ENCODE measurements around the gene CNIH2.

Gene CNIH2

DNA sequence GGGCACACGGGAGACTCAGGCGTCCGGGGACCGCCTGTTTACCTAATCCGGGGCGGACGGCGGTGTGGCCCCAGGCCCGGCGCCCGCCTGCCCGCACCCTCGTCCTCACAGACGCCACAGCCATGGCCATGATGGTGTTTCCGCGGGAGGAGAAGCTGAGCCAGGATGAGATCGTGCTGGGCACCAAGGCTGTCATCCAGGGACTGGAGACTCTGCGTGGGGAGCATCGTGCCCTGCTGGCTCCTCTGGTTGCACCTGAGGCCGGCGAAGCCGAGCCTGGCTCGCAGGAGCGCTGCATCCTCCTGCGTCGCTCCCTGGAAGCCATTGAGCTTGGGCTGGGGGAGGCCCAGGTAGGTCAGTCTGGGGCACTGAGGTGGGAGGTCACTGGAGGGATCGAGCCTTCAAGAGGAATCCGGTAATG lies 19.5 kb upstream of the CNIH2 start (continued):
- TF ChIP-seq, protein P1, sequence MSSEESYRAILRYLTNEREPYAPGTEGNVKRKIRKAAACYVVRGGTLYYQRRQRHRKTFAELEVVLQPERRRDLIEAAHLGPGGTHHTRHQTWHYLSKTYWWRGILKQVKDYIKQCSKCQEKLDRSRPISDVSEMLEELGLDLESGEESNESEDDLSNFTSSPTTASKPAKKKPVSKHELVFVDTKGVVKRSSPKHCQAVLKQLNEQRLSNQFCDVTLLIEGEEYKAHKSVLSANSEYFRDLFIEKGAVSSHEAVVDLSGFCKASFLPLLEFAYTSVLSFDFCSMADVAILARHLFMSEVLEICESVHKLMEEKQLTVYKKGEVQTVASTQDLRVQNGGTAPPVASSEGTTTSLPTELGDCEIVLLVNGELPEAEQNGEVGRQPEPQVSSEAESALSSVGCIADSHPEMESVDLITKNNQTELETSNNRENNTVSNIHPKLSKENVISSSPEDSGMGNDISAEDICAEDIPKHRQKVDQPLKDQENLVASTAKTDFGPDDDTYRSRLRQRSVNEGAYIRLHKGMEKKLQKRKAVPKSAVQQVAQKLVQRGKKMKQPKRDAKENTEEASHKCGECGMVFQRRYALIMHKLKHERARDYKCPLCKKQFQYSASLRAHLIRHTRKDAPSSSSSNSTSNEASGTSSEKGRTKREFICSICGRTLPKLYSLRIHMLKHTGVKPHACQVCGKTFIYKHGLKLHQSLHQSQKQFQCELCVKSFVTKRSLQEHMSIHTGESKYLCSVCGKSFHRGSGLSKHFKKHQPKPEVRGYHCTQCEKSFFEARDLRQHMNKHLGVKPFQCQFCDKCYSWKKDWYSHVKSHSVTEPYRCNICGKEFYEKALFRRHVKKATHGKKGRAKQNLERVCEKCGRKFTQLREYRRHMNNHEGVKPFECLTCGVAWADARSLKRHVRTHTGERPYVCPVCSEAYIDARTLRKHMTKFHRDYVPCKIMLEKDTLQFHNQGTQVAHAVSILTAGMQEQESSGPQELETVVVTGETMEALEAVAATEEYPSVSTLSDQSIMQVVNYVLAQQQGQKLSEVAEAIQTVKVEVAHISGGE (tag by site-specific recombination; conservative IDR thresholded peaks at IDR 0.05; ENCODE audit: low read depth), result 0 out of 2 replicates have a peak, but pooled peaks have one; percentile 5

DNA sequence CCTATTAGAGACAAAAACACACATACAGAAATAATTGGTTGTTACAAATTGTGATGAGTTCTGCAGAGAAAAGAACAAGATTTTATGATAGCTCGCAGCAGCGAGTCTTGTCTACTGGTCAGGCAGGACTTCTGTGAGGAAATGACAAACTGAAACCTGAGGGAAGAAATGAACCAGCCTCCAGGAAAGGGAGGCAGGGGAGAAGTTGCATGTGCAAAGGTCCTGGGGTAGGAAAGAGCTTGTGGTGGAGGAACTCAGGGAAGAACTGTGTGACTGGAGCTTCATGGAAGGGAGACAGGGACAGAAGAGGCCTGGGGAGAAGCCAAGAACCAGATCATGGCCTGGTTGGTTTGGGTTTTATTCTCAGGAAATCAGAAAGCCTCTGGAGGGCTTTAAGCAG lies 18.8 kb upstream of the CNIH2 start:
- peaks cover 3 to 52% of the 10 kb centered on the region in 2 experiments; a peak in 1 of 3 replicates for H3K36me3 ChIP-seq (ENCODE audit: control insufficient read depth in 2 of 2, insufficient read depth in 1 of 2, low read length in 2 of 2)
- no peaks in the 10 kb centered on the region for H3K4me1 ChIP-seq (ENCODE audit: control insufficient read depth, insufficient read depth, low read length)
- ChIA-PET CTCF (interaction anchor here (0.6 to 1.4 kb wide), 8 partner anchors 11 to 835 kb away, joined by 3 to 6 read pairs (median 4); partner anchors contain the start of genes B4GAT1 and YIF1A), POLR2A (interaction anchor here (0.6 to 1.1 kb wide), 2 partner anchors 9 to 459 kb away, joined by 3 to 8 read pairs; partner anchors contain the start of gene RAB1B)
- peak; percentile 99 for TF ChIP-seq ZNF623 (tag by site-specific recombination; IDR thresholded peaks at IDR 0.05)
- TF ChIP-seq, protein P2, sequence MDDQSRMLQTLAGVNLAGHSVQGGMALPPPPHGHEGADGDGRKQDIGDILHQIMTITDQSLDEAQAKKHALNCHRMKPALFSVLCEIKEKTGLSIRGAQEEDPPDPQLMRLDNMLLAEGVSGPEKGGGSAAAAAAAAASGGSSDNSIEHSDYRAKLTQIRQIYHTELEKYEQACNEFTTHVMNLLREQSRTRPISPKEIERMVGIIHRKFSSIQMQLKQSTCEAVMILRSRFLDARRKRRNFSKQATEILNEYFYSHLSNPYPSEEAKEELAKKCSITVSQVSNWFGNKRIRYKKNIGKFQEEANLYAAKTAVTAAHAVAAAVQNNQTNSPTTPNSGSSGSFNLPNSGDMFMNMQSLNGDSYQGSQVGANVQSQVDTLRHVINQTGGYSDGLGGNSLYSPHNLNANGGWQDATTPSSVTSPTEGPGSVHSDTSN (CRISPR knock-in tag; IDR thresholded peaks at IDR 0.05), result no peak
- no peaks in the 10 kb centered on the region for H3K9me3 ChIP-seq (ENCODE audit: control insufficient read depth, insufficient read depth, low read depth, low read length)
- no peak overlapping the region for H3K4me3 ChIP-seq (ENCODE audit: low read depth, low read length)
- no peak overlapping the region for H3K27ac ChIP-seq (ENCODE audit: extremely low read depth, low read depth, low read length)

DNA sequence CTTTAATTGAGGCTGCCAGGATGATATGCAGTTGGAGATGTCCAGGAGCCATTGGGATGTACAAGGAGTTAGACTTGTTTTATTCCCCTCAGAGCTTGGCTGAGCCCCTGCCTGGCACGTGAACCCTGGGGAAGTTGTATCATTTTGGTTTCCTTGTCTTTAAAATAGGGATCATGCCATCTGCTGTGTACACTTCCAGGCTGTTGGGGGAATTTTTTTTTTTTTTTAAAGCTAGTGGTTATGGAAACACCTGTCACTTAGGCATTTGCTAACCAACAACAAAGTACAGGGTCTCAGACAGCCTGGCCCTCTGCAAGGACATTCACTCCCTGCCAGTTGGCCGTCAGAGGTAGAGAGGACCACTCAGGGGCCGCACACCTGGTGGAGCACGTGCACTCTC lies 18.0 kb upstream of the CNIH2 start:
- ChIA-PET POLR2A (interaction anchor here (1.1 kb wide), 1 partner anchor 8 kb away, joined by 8 read pairs; the partner anchor contains the start of gene RAB1B), CTCF (interaction anchor here (0.6 to 1.3 kb wide), 4 partner anchors 14 to 834 kb away, joined by 3 to 6 read pairs (median 4); no protein-coding TSS in a partner anchor)
- H3K4me3 ChIP-seq (ENCODE audit: low read depth, low read length), result no peak overlapping the region
- TF ChIP-seq, protein P3, sequence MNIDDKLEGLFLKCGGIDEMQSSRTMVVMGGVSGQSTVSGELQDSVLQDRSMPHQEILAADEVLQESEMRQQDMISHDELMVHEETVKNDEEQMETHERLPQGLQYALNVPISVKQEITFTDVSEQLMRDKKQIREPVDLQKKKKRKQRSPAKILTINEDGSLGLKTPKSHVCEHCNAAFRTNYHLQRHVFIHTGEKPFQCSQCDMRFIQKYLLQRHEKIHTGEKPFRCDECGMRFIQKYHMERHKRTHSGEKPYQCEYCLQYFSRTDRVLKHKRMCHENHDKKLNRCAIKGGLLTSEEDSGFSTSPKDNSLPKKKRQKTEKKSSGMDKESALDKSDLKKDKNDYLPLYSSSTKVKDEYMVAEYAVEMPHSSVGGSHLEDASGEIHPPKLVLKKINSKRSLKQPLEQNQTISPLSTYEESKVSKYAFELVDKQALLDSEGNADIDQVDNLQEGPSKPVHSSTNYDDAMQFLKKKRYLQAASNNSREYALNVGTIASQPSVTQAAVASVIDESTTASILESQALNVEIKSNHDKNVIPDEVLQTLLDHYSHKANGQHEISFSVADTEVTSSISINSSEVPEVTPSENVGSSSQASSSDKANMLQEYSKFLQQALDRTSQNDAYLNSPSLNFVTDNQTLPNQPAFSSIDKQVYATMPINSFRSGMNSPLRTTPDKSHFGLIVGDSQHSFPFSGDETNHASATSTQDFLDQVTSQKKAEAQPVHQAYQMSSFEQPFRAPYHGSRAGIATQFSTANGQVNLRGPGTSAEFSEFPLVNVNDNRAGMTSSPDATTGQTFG (tag by site-specific recombination; IDR thresholded peaks at IDR 0.05; ENCODE audit: borderline replicate concordance), result no peak
- TF ChIP-seq ZFHX2 (tag by site-specific recombination; conservative IDR thresholded peaks at IDR 0.05) (no peak), SCRT1 (tag by site-specific recombination; IDR thresholded peaks at IDR 0.05; ENCODE audit: borderline replicate concordance) (no peak), MEIS1 (CRISPR knock-in tag; IDR thresholded peaks at IDR 0.05; ENCODE audit: borderline replicate concordance) (no peak), ZNF133 (tag by site-specific recombination; IDR thresholded peaks at IDR 0.05) (no peak), ZNF10 (tag by site-specific recombination; IDR thresholded peaks at IDR 0.05) (no peak), ZNF514 (tag by site-specific recombination; IDR thresholded peaks at IDR 0.05) (no peak), ZNF830 (tag by site-specific recombination; IDR thresholded peaks at IDR 0.05; ENCODE audit: low read depth) (no peak), FEZF1 (tag by site-specific recombination; IDR thresholded peaks at IDR 0.05) (no peak), ZNF214 (tag by site-specific recombination; IDR thresholded peaks at IDR 0.05; ENCODE audit: borderline replicate concordance) (no peak)
- TF ChIP-seq, protein P4, sequence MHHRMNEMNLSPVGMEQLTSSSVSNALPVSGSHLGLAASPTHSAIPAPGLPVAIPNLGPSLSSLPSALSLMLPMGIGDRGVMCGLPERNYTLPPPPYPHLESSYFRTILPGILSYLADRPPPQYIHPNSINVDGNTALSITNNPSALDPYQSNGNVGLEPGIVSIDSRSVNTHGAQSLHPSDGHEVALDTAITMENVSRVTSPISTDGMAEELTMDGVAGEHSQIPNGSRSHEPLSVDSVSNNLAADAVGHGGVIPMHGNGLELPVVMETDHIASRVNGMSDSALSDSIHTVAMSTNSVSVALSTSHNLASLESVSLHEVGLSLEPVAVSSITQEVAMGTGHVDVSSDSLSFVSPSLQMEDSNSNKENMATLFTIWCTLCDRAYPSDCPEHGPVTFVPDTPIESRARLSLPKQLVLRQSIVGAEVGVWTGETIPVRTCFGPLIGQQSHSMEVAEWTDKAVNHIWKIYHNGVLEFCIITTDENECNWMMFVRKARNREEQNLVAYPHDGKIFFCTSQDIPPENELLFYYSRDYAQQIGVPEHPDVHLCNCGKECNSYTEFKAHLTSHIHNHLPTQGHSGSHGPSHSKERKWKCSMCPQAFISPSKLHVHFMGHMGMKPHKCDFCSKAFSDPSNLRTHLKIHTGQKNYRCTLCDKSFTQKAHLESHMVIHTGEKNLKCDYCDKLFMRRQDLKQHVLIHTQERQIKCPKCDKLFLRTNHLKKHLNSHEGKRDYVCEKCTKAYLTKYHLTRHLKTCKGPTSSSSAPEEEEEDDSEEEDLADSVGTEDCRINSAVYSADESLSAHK (tag by site-specific recombination; IDR thresholded peaks at IDR 0.05), result no peak
- TF ChIP-seq, protein P5, sequence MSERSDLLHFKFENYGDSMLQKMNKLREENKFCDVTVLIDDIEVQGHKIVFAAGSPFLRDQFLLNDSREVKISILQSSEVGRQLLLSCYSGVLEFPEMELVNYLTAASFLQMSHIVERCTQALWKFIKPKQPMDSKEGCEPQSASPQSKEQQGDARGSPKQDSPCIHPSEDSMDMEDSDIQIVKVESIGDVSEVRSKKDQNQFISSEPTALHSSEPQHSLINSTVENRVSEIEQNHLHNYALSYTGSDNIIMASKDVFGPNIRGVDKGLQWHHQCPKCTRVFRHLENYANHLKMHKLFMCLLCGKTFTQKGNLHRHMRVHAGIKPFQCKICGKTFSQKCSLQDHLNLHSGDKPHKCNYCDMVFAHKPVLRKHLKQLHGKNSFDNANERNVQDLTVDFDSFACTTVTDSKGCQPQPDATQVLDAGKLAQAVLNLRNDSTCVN (tag by site-specific recombination; optimal IDR thresholded peaks at IDR 0.05), result no peak
- TF ChIP-seq, protein P6, sequence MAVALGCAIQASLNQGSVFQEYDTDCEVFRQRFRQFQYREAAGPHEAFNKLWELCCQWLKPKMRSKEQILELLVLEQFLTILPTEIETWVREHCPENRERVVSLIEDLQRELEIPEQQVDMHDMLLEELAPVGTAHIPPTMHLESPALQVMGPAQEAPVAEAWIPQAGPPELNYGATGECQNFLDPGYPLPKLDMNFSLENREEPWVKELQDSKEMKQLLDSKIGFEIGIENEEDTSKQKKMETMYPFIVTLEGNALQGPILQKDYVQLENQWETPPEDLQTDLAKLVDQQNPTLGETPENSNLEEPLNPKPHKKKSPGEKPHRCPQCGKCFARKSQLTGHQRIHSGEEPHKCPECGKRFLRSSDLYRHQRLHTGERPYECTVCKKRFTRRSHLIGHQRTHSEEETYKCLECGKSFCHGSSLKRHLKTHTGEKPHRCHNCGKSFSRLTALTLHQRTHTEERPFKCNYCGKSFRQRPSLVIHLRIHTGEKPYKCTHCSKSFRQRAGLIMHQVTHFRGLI (tag by site-specific recombination; IDR thresholded peaks at IDR 0.05), result no peak
- TF ChIP-seq, protein P7, sequence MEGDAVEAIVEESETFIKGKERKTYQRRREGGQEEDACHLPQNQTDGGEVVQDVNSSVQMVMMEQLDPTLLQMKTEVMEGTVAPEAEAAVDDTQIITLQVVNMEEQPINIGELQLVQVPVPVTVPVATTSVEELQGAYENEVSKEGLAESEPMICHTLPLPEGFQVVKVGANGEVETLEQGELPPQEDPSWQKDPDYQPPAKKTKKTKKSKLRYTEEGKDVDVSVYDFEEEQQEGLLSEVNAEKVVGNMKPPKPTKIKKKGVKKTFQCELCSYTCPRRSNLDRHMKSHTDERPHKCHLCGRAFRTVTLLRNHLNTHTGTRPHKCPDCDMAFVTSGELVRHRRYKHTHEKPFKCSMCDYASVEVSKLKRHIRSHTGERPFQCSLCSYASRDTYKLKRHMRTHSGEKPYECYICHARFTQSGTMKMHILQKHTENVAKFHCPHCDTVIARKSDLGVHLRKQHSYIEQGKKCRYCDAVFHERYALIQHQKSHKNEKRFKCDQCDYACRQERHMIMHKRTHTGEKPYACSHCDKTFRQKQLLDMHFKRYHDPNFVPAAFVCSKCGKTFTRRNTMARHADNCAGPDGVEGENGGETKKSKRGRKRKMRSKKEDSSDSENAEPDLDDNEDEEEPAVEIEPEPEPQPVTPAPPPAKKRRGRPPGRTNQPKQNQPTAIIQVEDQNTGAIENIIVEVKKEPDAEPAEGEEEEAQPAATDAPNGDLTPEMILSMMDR (tag by site-specific recombination; IDR thresholded peaks at IDR 0.05), result no peak

More for the DNA sequence above, 18.0 kb upstream of the CNIH2 start:
- Histone ChIP-seq H3K27ac (ENCODE audit: extremely low read depth, low read depth, low read length) (no peak overlapping the region), H3K4me1 (ENCODE audit: control insufficient read depth, insufficient read depth, low read length) (no peaks in the 10 kb centered on the region), H3K36me3 (ENCODE audit: control insufficient read depth in 2 of 2, insufficient read depth in 1 of 2, low read length in 2 of 2) (peaks cover 3 to 59% of the 10 kb centered on the region in 2 experiments; a peak in 1 of 3 replicates), H3K9me3 (ENCODE audit: control insufficient read depth, insufficient read depth, low read depth, low read length) (no peaks in the 10 kb centered on the region)
